ENCODE measurements around the gene SCD5. TPM values are rescaled to one million over a fixed set of nuclear protein-coding genes. Genes with fewer than 3 reads are reported as not detected.

The SCD5 gene
- total RNA-seq, 1 donor from 2014 or later, result 61.7 TPM

DNA sequence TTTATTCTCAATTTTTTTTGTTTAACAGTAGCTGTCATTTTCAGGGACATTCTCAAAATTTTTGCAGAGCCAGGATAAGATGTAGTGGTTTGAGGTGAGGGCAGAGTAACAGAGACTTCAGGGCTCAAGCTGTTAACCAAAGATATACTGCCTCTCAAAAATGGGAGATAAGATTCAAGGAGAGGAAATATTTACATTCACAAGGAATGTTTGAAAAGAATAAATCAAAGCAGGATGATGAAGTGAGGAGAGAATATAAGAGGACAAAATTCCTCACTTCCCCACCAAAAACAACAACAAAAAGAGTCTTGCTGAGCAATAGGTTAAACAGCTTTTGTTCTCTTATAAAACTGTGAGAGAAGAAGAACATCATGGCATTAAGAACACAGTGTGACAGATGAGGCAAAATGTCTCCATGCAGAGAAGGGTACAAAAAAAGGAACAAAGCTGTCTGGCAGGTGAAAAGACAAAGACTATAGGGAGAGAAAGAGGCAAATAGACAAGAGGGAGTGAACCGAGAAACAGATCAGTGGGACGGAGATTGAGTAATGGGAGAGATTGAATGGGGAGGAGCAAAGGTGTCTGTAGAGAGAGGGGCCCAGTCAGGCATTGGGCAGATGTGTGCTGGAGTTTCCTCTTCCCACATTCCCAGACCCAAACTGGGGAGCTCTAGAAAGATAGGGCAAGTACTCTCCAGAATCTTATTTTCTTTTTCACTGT is 130.7 kb downstream of the SCD5 start:
- H3K4me3 ChIP-seq (ENCODE audit: insufficient read depth, low read depth, low read length), result no peak overlapping the region
- Mint-ChIP-seq H3K9me3 (ENCODE audit: unreplicated experiment) (peaks cover 2% of the 10 kb centered on the region), H3K27me3 (ENCODE audit: low read depth, unreplicated experiment) (no peaks in the 10 kb centered on the region), H3K27ac (ENCODE audit: unreplicated experiment) (no peak overlapping the region), H3K36me3 (ENCODE audit: low read depth, unreplicated experiment) (peaks cover 10% of the 10 kb centered on the region), H3K4me1 (ENCODE audit: low read depth, unreplicated experiment) (peaks cover 9% of the 10 kb centered on the region), H3K4me3 (ENCODE audit: unreplicated experiment) (no peak overlapping the region)
- H3K27me3 ChIP-seq (ENCODE audit: insufficient read depth, low read length), result no peaks in the 10 kb centered on the region
- H2AFZ ChIP-seq (ENCODE audit: low read depth, low read length), result no peak overlapping the region
- no peaks in the 10 kb centered on the region for H3K9me3 ChIP-seq (ENCODE audit: insufficient read depth, low read depth, low read length)
- H3K27ac ChIP-seq (ENCODE audit: low read depth, low read length), result no peak overlapping the region
- FAIRE-seq (peak; percentile 37), DNase-seq (ENCODE audit: low read depth) (peak; percentile 68)
- no peaks in the 10 kb centered on the region for H3K36me3 ChIP-seq (ENCODE audit: insufficient read depth, low read length)
- H4K20me1 ChIP-seq (ENCODE audit: insufficient read depth, low read length), result peaks cover 7% of the 10 kb centered on the region
- no peaks in the 10 kb centered on the region for H3K4me1 ChIP-seq (ENCODE audit: insufficient read depth, low read length)
- H3K4me2 ChIP-seq (ENCODE audit: low read length), result no peak overlapping the region
- H3K79me2 ChIP-seq (ENCODE audit: insufficient read depth, low read length), result no peaks in the 10 kb centered on the region
- H3K9ac ChIP-seq (ENCODE audit: low read length), result no peak overlapping the region
- no peak for TF ChIP-seq EZH2 (IDR thresholded peaks at IDR 0.05; ENCODE audit: insufficient read depth, low read length)
- TF ChIP-seq, protein P1, sequence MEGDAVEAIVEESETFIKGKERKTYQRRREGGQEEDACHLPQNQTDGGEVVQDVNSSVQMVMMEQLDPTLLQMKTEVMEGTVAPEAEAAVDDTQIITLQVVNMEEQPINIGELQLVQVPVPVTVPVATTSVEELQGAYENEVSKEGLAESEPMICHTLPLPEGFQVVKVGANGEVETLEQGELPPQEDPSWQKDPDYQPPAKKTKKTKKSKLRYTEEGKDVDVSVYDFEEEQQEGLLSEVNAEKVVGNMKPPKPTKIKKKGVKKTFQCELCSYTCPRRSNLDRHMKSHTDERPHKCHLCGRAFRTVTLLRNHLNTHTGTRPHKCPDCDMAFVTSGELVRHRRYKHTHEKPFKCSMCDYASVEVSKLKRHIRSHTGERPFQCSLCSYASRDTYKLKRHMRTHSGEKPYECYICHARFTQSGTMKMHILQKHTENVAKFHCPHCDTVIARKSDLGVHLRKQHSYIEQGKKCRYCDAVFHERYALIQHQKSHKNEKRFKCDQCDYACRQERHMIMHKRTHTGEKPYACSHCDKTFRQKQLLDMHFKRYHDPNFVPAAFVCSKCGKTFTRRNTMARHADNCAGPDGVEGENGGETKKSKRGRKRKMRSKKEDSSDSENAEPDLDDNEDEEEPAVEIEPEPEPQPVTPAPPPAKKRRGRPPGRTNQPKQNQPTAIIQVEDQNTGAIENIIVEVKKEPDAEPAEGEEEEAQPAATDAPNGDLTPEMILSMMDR (IDR thresholded peaks at IDR 0.05; ENCODE audit: insufficient read depth, low read depth, low read length), result no peak

DNA sequence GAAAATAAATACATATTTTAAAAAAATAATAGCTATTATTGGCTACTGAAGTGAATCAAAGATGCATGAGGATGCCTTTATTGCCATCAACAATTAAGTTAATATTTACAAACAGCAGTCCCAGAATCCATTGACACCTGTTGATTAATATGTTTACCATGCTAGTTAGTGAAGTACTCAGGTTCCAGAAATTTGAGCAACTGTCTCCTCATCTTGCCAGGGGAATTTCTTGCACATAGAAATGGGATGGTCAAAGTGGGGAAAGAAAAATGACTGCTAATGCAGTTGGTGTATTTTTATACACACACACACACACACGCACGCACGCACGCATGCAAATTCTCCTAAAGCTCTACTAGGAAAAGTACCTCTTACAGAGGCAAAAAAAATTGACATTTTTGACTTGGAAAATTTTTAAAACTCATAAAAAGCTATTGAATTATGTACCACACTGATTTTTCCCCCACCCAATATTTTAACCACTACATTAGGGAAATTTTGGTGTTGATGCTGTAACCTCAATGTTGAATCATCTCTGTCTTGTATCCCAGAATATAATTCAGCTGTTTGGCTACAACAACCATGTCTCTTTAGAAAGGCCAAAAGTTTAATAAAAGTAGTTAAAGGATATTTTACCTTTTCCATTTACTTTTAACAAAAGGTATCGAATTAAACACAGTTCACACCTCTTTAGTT is 131.5 kb downstream of the SCD5 start:
- no peaks in the 10 kb centered on the region for H3K27me3 ChIP-seq (ENCODE audit: insufficient read depth, low read length)
- no peaks in the 10 kb centered on the region for H3K4me1 ChIP-seq (ENCODE audit: insufficient read depth, low read length)
- DNase-seq (ENCODE audit: low read depth), result peak; percentile 22
- H3K4me3 Mint-ChIP-seq (ENCODE audit: unreplicated experiment), result no peak overlapping the region
- peaks cover 9% of the 10 kb centered on the region for H3K4me1 Mint-ChIP-seq (ENCODE audit: low read depth, unreplicated experiment)
- H3K9me3 Mint-ChIP-seq (ENCODE audit: unreplicated experiment), result peaks cover 2% of the 10 kb centered on the region
- H3K27ac Mint-ChIP-seq (ENCODE audit: unreplicated experiment), result no peak overlapping the region
- H3K36me3 ChIP-seq (ENCODE audit: insufficient read depth, low read length), result no peaks in the 10 kb centered on the region
- H3K27me3 Mint-ChIP-seq (ENCODE audit: low read depth, unreplicated experiment), result no peaks in the 10 kb centered on the region
- no peak overlapping the region for H3K4me3 ChIP-seq (ENCODE audit: insufficient read depth, low read depth, low read length)
- no peak overlapping the region for H3K27ac ChIP-seq (ENCODE audit: low read depth, low read length)
- no peak for TF ChIP-seq EZH2 (IDR thresholded peaks at IDR 0.05; ENCODE audit: insufficient read depth, low read length)
- TF ChIP-seq, protein P1 (IDR thresholded peaks at IDR 0.05; ENCODE audit: insufficient read depth, low read depth, low read length), result no peak
- peaks cover 7% of the 10 kb centered on the region for H4K20me1 ChIP-seq (ENCODE audit: insufficient read depth, low read length)
- no peaks in the 10 kb centered on the region for H3K79me2 ChIP-seq (ENCODE audit: insufficient read depth, low read length)
- H2AFZ ChIP-seq (ENCODE audit: low read depth, low read length), result no peak overlapping the region
- H3K36me3 Mint-ChIP-seq (ENCODE audit: low read depth, unreplicated experiment), result peaks cover 10% of the 10 kb centered on the region
- no peak overlapping the region for H3K9ac ChIP-seq (ENCODE audit: low read length)
- H3K4me2 ChIP-seq (ENCODE audit: low read length), result no peak overlapping the region
- no peak for FAIRE-seq
- H3K9me3 ChIP-seq (ENCODE audit: insufficient read depth, low read depth, low read length), result no peaks in the 10 kb centered on the region

Data from astrocyte (in vitro differentiated cells and primary cell).